Measurements from ENCODE around the gene TAS2R46.
"Not testable (repeated sequence)": the region's sequence is repeated elsewhere in the genome, so short reads cannot be mapped to it uniquely, and the experiment has no call there.

TAS2R46 gene

DNA sequence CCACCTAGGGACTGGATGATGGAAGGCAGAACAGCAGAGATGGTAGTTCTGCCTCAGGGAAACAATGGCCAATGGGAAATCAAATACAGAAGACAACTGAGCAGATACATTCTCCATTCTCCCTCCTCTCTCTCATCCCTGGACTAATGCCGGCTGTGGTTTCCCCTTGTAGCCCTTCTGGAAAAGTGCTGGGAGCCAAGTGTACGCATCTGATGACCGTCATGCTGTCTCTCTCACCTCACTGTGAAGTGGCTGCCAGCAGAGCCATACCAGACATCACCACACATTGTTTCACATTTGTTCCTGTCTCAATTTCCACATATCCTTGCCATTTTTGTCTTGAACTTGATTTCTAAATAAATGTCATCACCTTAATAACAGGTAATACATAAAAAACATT is 3.1 kb downstream of the TAS2R46 start:
- no peak overlapping the region for H3K4me3 ChIP-seq (ENCODE audit: low read length)
- no peak overlapping the region for H3K27ac ChIP-seq (ENCODE audit: low read length)
- H4K20me1 ChIP-seq (ENCODE audit: insufficient read depth, low read length): 0 out of 2 replicates have a peak, but pooled peaks cover 6% of the 10 kb centered on the region
- TF ChIP-seq CTCF (IDR thresholded peaks at IDR 0.05; ENCODE audit: low read depth, low read length): no peak
- TF ChIP-seq EZH2phosphoT487 (IDR thresholded peaks at IDR 0.05; ENCODE audit: low read depth): no peak
- H3K27me3 ChIP-seq (ENCODE audit: low read depth, low read length): no peaks in the 10 kb centered on the region
- no peaks in the 10 kb centered on the region for H3K9me3 ChIP-seq (ENCODE audit: insufficient read depth, low read length)
- H3K79me2 ChIP-seq (ENCODE audit: low read length): 0 out of 2 replicates have a peak, but pooled peaks cover 4% of the 10 kb centered on the region
- no peak overlapping the region for H2AFZ ChIP-seq (ENCODE audit: low read depth, low read length)
- H3K36me3 ChIP-seq (replicated peaks; ENCODE audit: low read depth, low read length): no peaks in the 10 kb centered on the region
- H3K9ac ChIP-seq (ENCODE audit: low read length): no peak overlapping the region
- no peak overlapping the region for H3K4me2 ChIP-seq (ENCODE audit: low read length)
- H3K4me1 ChIP-seq (ENCODE audit: low read length): peaks cover 2% of the 10 kb centered on the region

DNA sequence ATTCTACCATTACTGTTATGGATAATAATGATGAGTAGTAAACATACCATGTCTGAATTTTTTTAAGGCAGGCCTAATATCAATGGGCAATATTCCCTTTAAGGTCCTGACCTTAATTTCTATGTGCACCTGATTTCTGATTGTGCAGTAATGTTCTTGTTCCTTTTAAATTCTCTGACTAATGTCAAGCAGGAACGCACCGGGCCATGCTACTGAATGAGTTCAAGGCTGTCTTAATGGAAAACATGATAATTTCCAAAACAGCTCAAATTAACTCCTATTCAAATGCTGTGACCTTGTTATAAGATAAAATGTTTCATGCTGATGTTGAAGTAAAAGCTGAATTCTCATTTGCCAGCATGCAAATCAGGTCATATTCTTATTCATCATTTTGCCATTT is 6.8 kb downstream of the TAS2R46 start:
- H3K79me2 ChIP-seq (ENCODE audit: low read length): 0 out of 2 replicates have a peak, but pooled peaks cover 4% of the 10 kb centered on the region
- no peaks in the 10 kb centered on the region for H3K4me1 ChIP-seq (ENCODE audit: low read length)
- H3K36me3 ChIP-seq (replicated peaks; ENCODE audit: low read depth, low read length): peaks cover 12% of the 10 kb centered on the region
- no peak overlapping the region for H3K4me3 ChIP-seq (ENCODE audit: low read length)
- no peak for TF ChIP-seq CTCF (IDR thresholded peaks at IDR 0.05; ENCODE audit: low read depth, low read length)
- TF ChIP-seq EZH2phosphoT487 (IDR thresholded peaks at IDR 0.05; ENCODE audit: low read depth): no peak
- H4K20me1 ChIP-seq (ENCODE audit: insufficient read depth, low read length): 0 out of 2 replicates have a peak, but pooled peaks cover 6% of the 10 kb centered on the region
- H3K9me3 ChIP-seq (ENCODE audit: insufficient read depth, low read length): peaks cover 8% of the 10 kb centered on the region
- no peak overlapping the region for H3K27ac ChIP-seq (ENCODE audit: low read length)
- no peak overlapping the region for H3K9ac ChIP-seq (ENCODE audit: low read length)
- H3K4me2 ChIP-seq (ENCODE audit: low read length): no peak overlapping the region
- H2AFZ ChIP-seq (ENCODE audit: low read depth, low read length): no peak overlapping the region
- H3K27me3 ChIP-seq (ENCODE audit: low read depth, low read length): no peaks in the 10 kb centered on the region

DNA sequence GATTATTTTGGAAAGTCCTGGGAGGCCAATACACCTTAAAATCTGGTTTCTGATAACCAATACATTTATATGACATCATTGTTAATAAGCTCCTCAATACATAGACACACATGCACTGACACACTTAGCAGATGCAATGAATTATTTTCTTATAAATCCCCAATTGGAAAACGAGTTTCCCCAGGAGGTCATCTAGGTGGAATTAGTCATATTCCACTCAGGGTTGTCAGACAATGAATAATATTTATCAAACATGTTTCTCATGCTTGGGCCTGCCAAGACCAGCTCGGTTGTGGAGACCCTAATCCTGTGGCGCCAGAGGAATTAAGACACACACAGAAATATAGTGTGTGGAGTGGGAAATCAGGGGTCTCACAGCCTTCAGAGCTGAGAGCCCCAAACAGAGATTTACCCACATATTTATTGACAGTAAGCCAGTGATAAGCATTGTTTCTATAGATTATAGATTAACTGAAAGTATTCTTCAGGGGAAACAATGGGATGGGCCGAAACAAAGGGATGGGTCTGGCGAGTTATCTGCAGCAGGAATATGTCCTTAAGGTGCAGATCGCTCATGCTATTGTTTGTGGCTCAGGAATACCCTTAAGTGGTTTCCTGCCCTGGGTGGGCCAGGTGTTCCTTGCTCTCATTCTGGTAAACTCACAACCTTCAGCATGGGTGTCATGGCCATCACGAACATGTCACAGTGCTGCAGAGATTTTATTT is 12.1 kb downstream of the TAS2R46 start:
- not testable (repeated sequence) for H4K20me1 ChIP-seq (ENCODE audit: insufficient read depth, low read length); H3K4me1 ChIP-seq (ENCODE audit: low read length); H3K27ac ChIP-seq (ENCODE audit: low read length); H3K4me3 ChIP-seq (ENCODE audit: low read length); H3K4me2 ChIP-seq (ENCODE audit: low read length); H3K27me3 ChIP-seq (ENCODE audit: low read depth, low read length); H2AFZ ChIP-seq (ENCODE audit: low read depth, low read length); H3K79me2 ChIP-seq (ENCODE audit: low read length); H3K9me3 ChIP-seq (ENCODE audit: insufficient read depth, low read length); H3K9ac ChIP-seq (ENCODE audit: low read length)
- peaks cover 25% of the 10 kb centered on the region for H3K36me3 ChIP-seq (replicated peaks; ENCODE audit: low read depth, low read length)

DNA sequence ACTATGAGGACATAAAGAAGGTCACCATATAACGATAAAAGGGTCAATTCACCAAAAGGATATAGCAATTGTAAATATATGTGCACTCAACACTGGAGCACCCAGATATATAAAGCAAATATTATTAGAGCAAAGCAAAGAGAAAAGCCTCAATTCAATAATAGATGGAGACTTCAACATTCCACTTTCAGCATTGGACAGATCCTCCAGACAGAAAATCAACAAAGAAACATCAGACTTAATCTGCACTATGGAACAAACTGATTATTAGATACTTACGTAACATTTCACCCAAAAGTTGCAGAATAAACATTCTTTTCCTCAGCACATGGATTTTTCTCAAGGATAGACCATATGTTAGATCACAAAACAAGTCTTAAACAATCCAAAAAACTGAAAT is 20.7 kb downstream of the TAS2R46 start:
- H4K20me1 ChIP-seq (ENCODE audit: insufficient read depth, low read length); H3K79me2 ChIP-seq (ENCODE audit: low read length); H3K4me2 ChIP-seq (ENCODE audit: low read length); H3K4me1 ChIP-seq (ENCODE audit: low read length); H3K27ac ChIP-seq (ENCODE audit: low read length); H3K27me3 ChIP-seq (ENCODE audit: low read depth, low read length); H3K9me3 ChIP-seq (ENCODE audit: insufficient read depth, low read length); H2AFZ ChIP-seq (ENCODE audit: low read depth, low read length); H3K9ac ChIP-seq (ENCODE audit: low read length); H3K4me3 ChIP-seq (ENCODE audit: low read length): not testable (repeated sequence)
- peaks cover 15% of the 10 kb centered on the region for H3K36me3 ChIP-seq (replicated peaks; ENCODE audit: low read depth, low read length)

DNA sequence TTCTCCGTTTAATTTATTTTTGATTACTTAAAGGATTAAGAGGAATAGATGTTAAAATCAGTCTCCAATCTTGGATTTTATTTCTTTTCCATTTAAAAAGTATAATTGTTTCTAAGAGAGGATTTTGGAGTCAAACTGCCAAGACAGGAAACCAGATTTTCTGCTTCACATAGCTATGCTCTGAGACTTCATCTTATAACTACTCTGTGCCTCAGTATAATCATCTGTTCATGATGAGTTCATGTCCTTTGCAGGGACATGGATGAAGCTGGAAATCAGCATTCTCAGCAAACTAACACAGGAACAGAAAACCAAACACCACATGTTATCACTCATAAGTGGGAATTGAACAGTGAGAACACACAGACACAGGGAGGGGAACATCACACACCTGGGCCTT is 21.9 kb downstream of the TAS2R46 start:
- Histone ChIP-seq H3K4me1 (ENCODE audit: low read length) (no peaks in the 10 kb centered on the region), H3K27me3 (ENCODE audit: low read depth, low read length) (no peaks in the 10 kb centered on the region), H3K27ac (ENCODE audit: low read length) (no peak overlapping the region), H3K36me3 (replicated peaks; ENCODE audit: low read depth, low read length) (peaks cover 15% of the 10 kb centered on the region), H3K79me2 (ENCODE audit: low read length) (peaks cover 8% of the 10 kb centered on the region; the same call in 1 of the 2 replicates), H2AFZ (ENCODE audit: low read depth, low read length) (no peak overlapping the region), H3K4me3 (ENCODE audit: low read length) (no peak overlapping the region), H3K9ac (ENCODE audit: low read length) (no peak overlapping the region), H3K9me3 (ENCODE audit: insufficient read depth, low read length) (no peaks in the 10 kb centered on the region), H4K20me1 (ENCODE audit: insufficient read depth, low read length) (no peaks in the 10 kb centered on the region), H3K4me2 (ENCODE audit: low read length) (no peak overlapping the region)
- TF ChIP-seq CTCF (IDR thresholded peaks at IDR 0.05; ENCODE audit: low read depth, low read length) (no peak), EZH2phosphoT487 (IDR thresholded peaks at IDR 0.05; ENCODE audit: low read depth) (no peak)
